HG03442 (cell line): Measurements from ENCODE around the gene SSTR5.

Source experiments
- ATAC-seq: cut with Tn5 transposase; IDR thresholded peaks from one replicate; pipeline ENCODE4 v1.9.1; 2021; ENCODE audit warnings: mild to moderate bottlenecking, moderate library complexity; ENCODE audit not compliant: unreplicated experiment

The SSTR5 gene

DNA sequence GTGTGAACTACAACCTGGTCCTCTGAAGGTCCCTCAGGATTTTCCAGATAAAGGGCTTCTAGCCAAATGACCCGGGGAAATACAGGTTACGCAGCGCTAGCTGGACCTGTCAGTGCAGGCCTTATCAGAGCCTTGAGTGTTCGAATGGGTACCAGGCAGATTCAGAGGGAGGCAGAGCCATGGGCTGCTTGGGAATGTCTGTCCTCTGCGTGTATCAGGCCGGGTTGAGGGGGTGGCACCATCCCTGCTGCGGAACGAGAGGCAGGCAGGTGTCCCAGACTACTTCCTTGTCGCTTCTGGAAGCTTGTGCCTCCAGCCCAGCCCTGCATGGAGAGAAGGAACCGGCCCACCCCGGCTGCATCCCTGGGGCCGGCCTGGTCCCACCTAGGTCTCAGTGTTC, 33.6 kb upstream of the SSTR5 start:
- no peak for ATAC-seq

GRCh38 chr16:1039762-1040161, 32.8 kb upstream of the SSTR5 start:
- no peak for ATAC-seq

DNA sequence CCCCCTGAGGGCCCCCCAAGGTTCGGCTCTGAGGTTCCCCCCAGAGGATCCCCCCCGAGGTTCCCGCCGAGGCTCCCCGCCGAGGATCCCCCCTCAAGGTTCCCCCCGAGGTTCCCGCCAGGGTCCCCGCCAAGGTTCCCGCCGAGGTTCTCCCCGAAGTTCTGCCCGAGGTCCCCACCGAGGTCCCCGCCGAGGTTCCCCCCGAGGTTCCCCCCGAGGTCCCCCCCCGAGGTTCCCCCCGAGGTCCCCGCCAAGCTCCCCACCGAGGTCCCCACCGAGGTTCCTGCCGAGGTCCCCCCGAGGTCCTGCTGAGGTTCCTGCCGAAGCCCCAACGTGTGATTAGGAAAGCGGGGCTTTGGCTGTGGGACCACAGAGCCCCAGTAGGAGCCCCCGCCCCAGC, 32.2 kb upstream of the SSTR5 start:
- ATAC-seq, result no peak

DNA sequence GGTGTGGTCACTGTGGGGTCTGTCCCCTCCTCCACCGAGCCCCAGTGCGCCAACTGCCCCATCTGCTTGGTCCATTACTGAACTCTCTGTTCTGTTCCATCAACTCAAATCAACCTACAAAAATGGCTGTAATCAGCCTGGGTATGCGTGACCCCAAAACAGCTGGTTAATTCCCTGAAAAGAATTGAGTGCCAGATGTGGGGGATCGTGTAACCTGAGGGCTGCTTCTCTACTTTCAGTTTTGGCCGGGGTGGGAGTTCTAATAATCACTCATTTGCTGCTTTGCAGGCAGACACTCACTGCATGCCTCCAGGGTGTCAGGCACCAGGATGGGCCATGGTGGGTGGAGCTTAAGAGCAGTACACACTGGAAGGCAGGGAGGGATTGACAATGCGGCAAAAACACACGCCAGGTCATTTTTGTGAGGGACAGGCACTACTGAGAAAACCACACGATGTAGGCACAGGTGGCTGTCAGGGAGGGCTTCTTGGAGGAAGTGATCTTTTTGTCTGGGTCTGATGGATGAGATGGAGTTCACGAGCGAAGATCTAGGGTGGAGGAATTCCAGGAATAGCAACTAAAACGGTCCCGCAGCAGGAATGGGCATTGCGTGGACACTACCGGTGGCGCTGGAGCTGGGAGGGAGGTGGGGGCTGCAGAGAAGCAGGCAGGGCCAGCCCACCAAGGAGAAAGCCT, 30.4 kb upstream of the SSTR5 start:
- no peak for ATAC-seq

- ATAC-seq, result no peak
These were observed 29.7 kb upstream of the SSTR5 start for GRCh38 chr16:1042866-1043265.

- no peak for ATAC-seq
These were observed 28.6 kb upstream of the SSTR5 start for GRCh38 chr16:1043881-1044451.

DNA sequence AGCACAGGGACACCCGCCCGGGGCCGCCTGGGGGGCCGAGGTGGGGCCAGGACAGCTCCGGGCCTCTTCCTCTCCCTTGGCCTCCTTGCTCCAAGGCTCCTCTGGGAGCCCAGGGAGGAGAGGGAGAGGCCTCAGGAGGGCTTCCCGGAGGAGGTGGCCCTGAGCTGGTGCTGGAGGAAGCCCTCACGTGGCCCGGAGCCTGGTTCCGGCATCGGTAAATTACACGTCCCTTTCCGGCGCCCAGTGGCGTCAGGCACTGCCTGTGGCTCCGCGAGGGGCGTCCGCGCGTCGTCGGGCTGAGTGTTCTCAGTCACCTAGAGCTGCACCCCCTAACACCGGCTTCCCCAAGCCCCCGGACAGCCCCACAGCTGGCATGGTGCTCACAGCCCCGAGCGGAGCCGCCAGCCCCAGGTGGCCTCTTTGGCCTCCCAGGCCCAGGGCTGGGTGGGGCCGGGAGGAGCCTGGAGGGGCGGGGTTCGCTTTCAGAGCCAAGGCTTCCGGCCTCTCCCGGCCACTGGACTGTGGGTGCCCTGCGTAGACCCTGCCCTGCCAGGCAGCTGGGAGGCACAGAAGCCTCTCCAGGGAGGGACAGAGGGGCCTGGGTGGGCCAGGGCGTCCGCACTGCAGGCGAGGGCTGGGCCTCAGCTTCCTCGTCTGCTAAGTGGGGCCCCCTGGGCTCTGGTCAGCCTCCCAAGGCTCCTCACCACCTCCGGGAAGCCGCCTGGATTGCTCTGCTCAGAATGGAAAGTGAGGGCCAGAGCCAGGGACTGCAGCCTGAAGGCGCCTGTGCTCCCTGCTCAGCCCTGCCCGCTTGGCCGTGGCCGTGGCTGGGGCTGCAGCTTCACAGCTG, 27.9 kb upstream of the SSTR5 start:
- ATAC-seq, result no peak

DNA sequence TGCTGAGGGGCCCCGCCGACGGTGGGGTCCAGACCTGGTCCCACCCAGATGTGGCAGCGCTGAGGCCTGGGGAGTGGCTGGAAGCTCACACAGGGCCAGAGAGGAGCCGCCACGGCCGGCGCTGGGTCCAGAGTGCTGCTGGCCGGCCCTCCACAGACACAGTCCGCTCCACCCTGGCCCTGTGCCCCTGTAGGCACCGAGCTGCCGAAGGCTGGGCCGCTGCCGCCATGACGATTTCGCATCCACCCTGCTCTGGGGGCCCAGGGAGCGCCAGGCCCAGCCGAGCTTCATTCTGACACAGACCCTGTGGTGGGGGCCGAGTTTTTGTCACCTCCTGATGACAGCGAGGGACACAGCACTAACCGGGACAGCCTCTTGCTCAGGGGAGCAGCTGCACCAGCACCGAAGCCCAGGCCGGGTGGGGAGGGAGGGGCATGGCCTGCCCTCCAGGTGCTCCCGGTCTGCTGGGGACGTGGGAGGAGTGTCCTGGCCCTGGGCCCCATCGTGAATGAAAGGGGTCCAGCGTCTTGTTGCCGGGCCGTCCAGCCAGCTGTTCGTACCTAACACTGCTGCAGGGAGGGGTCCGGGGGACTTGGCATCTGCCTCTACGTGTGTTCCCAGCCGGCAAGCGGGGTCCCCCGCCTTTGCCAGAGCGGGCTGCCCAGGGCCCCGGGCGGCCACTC, 27.1 kb upstream of the SSTR5 start:
- no peak for ATAC-seq

GRCh38 chr16:1045993-1046911, 26.3 kb upstream of the SSTR5 start:
- no peak for ATAC-seq

DNA sequence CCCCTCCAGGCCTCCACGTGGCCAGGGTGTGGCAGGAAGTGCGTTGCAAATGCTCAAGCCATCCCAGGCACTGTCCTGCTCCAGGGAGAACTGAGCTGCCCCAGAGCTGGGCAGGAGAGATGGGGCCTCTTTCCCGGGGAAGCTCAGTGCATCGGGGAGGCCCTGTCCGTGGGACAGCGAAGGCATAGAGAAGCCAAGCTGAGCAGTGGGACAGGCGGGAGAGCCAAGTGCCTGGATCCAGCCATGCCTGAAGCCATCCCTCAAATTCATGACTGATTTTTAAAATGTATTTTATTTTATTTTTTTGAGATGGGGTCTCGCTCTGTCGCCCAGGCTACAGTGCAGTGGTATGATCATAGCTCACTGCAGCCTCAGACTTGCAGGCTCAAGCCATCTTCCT, 25.4 kb upstream of the SSTR5 start:
- no peak for ATAC-seq

DNA sequence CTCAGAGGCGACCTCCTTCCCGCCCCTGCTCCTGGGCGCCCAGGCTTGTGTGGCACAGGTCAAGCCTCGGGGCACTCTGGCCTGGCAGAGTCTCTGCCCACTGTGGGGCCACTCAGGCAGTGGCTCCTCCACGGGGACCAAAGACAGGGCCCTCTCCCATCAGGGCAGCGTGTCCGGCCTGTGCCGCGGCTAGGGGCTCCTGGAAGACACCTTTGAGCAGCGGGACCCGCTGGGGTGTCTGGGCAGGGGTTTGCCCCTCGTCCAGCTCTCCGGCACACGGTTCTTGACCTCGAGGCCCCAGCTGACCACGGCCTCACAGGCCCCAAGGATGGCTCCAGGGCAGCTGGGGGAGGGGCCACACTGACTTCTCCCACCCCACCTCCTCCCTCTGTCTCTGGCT, 24.7 kb upstream of the SSTR5 start:
- ATAC-seq, result no peak

- no peak for ATAC-seq
These were observed 24.0 kb upstream of the SSTR5 start for GRCh38 chr16:1048442-1049112.

DNA sequence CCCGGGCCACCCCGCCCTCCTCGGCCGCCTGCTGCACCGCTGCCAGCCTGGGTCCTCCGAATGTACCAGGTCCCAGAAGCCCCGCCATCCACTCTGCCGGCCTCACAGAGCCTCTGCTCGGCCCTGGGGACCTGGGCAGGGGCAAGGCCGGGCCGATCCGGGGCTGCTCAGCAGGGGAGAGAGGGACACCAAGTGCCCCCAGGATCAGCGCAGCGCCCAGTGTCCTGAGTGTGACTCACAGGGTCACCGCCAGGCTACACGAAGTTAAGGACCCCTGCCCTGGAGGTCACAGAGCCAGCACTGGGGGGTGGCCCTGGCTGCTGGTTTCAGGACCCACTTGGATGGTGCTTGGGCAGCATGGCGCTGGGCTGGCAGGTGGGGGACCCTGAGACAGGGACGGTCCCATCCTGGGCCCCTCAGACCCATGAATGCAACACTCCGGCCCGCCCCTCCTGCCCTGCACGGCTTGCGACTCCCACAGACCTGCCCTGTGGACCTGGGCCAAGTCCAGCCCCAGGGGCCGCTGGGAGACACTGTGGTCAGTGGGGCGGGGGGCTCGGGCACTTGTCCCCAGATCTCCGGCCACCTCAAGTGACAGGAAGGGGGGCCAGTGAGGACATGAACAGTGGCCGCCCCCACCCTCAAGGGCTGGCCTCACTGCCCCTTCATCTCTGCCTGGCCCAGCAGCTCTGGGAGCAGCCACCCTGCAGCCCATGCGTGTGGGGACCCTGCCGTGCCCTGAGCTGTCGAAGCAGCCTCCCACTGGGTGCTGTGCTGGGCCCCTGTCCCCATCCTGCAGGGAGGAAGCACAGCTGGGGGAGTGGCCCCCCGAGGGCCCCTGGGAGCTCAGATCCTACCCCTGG, 23.2 kb upstream of the SSTR5 start:
- no peak for ATAC-seq

DNA sequence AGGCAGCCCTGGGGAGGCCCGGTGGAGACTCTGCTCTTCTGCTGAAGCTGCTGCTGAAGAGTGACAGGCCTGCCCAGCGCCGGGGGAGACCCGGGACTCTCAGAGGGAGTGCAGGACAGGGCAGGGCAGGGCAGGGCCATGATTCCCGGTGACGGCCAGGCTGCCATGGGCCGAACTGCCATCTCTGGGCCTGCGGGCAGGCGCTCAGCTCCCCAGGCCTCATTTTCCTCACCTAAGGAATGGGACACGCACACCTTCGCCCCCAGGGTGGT, 22.6 kb upstream of the SSTR5 start:
- no peak for ATAC-seq

- no peak for ATAC-seq
These were observed 22.0 kb upstream of the SSTR5 start for GRCh38 chr16:1050516-1050915.

- ATAC-seq, result no peak
These were observed 21.6 kb upstream of the SSTR5 start for GRCh38 chr16:1050921-1051320.

DNA sequence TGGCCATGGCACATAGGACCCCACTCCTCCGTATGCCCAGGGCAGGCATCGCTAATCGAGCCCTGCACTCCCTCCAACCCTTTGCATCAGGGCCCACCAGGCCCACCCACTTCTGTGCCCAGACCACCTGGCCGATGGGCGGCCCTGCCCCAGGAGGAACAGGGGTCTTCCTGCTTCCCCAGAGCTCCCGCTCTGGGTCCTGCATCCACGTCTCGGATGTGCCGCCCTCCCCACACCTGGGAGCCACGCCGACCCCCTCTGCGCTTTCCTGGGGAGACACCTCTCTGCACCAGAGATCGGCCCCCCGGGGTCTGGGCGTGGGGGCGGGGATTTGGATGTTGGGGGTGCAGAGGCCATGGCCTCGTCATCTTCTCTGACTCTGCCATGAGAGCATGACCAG, 21.1 kb upstream of the SSTR5 start:
- ATAC-seq, result no peak

GRCh38 chr16:1052721-1053120, 19.8 kb upstream of the SSTR5 start:
- no peak for ATAC-seq

- ATAC-seq, result no peak
These were observed 19.4 kb upstream of the SSTR5 start for GRCh38 chr16:1053121-1053521.
